GM21381 (cell line): ENCODE results near the gene CENPP.
A peak's percentile ranks its signal among the peaks of the same experiment; 100 is the strongest.
"Not testable (repeated sequence)": the region's sequence is repeated elsewhere in the genome, so short reads cannot be mapped to it uniquely, and the experiment has no call there.

ENCODE experiments used
- ATAC-seq: cut with Tn5 transposase; IDR thresholded peaks from one replicate; pipeline ENCODE4 v1.9.1; 2021; ENCODE audit warnings: mild to moderate bottlenecking, moderate library complexity; ENCODE audit not compliant: unreplicated experiment

CENPP gene

GRCh38 chr9:92589923-92590322 lies 264.2 kb downstream of the CENPP start:
- ATAC-seq: no peak

GRCh38 chr9:92590377-92590776 lies 264.6 kb downstream of the CENPP start:
- no peak for ATAC-seq

- ATAC-seq: no peak
Measured at GRCh38 chr9:92592537-92592936, 266.8 kb downstream of the CENPP start.

DNA sequence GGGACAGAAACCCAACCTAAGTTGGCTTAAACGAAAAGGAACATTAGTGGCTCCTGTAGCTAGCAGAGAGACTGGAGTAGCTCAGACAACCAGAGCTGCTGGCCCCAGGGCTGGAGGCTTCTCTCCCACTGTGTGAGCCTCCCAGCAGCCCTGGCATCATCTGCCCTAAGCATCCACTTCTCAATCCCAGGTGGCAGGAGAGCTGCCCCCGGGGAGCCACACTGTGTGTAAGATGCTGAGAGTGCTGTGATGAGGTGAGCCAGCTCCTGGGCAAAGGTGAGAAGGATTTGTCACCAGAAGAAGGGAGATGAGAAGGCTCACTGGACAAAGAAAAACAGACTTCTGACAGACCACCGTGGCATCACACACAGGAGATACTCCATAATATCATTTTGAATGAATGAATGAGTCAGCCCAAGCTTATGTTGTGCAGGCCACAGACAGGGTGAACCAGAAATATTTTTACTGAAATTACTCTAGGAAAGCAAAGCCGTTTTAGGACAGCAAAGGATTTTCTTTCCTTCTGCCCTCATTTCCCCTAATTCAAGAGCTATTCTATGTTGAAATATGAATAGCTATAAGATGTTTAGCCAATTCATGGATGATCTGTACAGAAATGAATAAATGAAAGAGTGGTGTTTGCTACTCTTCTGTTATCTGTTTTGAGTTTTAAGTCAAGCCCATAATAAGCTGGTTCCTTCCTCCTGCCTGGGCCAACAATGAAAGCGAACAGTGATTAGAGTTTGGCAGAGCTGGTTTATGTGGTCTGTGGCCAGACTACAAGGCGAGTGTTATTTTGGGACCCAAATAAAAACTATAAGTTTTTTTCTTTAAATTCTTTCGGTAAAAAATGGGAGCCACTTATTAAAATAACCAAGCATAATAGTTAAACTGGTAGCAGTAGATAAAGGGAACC lies 267.5 kb downstream of the CENPP start:
- no peak for ATAC-seq

- ATAC-seq: not testable (repeated sequence)
Measured at GRCh38 chr9:92595075-92595474, 269.3 kb downstream of the CENPP start.

DNA sequence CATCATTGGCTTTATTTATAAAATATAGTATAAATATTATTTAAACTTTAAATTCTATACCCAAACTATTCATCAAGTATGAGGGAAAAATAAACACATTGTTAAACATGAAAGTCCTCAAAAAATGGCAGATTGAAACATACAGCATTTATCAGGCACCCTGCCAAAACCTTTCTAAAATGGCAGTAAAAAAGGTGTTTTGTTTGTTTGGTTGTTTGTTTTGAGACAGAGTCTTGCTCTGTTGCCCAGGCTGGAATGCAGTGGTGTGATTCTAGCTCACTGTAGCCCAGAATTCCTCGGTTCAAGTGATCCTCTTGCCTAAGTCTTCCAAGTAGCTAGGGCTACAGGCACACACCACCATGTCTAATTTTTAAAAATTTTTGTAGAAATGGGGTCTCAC lies 270.2 kb downstream of the CENPP start:
- no peak for ATAC-seq

DNA sequence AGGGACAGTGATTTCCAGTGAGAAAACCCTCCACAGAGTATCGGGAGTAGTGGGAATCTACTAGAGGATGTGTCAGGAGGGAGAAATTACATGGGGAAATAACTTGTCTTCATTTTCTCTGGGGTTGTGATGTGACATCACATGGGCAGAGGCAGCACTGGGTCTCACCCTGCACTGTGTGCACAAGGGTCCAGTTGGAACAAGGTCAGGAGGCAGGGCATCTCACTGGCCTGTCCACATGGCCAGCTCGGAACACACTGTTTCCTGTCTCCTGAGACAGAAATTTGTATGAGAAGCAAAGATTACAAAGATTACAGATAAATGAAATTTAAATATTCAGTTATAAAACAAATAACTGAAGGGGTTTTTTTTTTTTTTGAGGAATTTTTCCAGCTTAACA lies 272.6 kb downstream of the CENPP start:
- ATAC-seq: no peak

- ATAC-seq: no peak
Measured at GRCh38 chr9:92599938-92600461, 274.2 kb downstream of the CENPP start.

DNA sequence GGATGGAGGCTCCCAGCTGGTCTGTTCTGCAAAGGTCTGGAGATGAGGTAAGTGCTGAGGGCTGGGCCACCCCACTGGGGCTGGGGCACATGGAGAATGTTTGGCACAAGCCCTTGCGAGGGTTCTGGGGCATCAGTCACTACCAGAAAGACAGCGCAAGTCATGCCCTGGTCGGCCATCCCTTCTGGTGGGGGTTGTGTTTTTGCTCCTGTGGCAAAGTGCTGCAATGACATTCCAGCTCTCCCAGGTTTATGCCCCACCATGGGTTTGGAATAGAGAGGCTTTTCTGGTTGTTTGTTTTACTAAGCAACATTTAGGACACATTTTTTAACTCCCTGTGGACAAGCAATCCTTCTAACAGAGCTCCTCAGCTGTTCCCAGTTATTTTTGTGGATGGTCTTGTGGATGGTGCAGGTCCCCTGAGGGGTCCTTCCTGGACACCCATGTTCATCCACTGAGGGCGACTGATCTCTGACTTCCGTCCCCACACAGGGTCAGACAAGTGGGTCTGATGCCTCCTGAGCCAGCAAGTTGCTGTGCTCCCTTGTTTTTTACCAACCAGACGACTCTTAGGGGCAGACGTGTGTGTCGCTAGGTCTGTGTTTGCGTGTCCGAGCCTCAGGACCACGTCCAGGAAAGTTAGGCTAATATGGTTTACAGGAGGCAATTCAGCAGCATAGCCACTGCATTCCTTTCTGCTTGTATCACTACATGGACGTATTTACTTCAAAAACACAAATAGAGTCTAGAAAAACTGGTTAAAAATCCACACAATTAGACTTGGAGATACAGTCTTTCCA lies 274.9 kb downstream of the CENPP start:
- ATAC-seq: no peak

- no peak for ATAC-seq
Measured at GRCh38 chr9:92601451-92601850, 275.7 kb downstream of the CENPP start.

DNA sequence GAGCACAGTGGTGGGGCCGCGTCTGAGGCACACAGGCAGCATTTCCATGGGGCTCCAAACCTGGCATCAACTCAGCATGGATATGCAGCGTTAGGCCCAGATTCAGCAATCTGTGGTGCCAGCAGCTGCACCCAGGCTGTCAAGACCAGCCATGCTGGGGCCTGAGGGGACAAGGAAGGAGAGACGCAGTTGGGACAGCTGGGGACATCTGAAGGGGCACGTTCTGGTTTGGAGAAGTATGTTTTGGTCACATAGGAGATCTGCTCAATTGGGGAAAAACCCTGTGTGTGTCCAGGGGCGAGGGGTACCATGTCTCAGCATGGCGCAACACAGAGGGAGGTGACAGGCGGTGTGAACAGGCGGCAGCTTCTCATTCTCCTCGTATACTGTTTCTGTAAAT lies 276.7 kb downstream of the CENPP start:
- ATAC-seq: no peak

- no peak for ATAC-seq
Measured at GRCh38 chr9:92603100-92603499, 277.3 kb downstream of the CENPP start.

DNA sequence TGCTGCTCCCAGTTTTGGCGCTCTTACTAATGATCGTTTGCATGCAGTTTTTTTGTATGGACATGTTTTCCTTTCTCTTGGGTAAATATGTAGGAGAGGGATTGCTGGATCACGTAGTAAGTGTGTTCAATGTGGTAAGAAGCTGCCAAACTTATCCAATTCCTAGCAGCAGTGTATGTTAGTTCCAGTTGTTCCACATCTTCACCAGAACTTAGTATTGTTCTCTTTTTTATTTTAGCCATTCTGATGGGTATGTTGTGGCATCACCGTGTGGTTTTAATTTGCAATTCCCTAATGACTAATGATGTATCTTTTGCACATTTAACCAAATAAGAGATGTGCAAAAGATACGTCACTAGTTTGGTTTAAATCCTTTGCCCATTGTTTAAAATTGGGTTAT lies 278.2 kb downstream of the CENPP start:
- no peak for ATAC-seq

- ATAC-seq: no peak
Measured at GRCh38 chr9:92605224-92605623, 279.5 kb downstream of the CENPP start.

DNA sequence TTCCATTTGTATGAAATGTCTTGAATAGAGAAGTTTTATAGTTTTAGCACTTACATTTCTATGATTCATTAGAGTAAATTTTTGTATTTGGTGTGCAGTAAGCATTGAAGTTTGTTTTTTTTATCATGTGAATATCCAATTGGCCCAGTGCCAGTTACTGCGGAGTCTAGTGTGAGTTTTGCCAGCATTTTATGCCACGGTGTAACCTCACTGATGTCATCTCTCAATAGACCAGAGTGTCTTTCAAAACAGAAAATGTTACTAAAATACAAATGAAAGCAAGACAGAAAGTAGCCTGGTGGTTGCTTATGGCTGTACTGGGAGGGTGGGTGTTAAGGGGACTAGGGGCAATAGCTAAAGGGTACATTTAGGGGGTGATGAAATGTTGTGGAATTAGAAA lies 281.3 kb downstream of the CENPP start:
- peak; percentile 80 for ATAC-seq

DNA sequence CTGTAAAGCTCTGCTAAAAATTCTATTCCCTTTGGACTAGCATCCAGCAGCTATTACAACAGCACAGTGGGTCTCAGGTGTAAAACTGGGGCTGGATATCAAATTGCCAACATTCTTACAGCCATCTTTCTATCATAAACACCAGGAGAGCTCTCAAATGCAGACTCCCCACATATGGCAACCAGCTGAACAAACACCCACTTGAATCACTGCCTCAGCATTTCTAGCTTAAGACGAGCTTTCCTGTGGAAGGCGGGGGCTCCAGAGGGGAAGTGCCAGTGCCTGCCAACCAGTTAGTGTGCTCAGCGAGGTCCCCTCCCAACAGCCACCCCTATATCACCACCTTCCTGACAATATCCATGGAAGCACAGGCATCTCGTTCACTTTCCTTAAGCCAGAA lies 282.0 kb downstream of the CENPP start:
- no peak for ATAC-seq

DNA sequence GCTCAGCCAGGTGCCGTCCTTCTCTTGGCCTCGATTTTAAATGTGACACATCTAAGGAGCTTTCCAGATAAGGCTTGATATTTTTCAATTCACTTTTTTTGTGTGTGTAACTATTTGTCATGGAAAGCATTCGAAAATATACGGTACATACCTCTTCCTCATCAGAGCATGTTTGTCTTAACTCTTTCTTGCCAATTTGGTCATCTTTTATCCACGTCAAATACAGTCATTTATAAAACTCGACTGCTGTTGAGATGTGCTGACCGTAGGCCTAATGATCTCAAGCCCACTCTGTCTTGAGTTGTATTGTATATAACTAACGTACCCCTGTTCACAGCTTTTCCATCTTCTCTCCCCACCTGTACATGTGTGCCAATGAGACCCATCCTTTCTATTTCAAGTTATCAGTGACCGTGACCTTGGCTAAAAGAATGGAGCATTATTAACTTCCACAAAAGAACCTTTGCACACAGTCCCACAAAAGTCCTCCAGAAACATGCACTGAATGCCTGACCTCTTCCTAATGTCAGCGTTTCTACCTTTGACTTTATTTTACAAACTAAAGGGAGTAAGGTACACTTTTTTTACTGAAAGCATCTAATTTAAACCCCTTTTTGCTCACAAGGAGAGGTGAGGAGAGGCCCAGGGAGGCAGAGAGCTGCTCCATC lies 282.6 kb downstream of the CENPP start:
- ATAC-seq: no peak

DNA sequence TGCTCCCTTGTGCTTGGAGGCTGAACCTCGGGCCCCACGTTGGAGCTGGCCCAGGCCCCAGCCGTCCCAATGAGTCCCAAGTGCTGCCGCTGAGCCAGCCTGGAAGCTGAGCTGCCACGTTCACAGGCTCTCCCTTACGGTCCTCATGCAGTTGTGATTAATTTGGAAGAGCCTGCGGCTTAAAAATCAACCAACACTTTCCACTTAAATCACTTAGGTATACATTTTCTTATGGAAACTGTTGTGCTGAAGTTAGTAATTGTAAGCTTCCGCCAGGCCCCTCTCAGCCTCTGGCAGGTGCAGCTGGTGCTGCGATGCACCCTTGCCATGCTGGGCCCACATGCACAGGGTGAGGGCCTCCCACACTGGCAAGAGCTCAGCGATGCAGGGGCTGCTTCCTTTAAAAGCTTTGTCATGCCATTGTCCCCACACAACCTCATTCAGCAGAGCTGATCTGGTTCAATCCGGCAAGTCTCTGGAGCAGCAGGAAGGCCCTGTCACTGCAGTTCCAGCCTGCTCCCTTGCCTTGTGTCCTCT lies 283.2 kb downstream of the CENPP start:
- ATAC-seq: no peak

GRCh38 chr9:92610470-92611420 lies 285.0 kb downstream of the CENPP start:
- ATAC-seq: no peak
